DMS79 (cell line): ENCODE measurements around the gene PKNOX2.
"Not testable (repeated sequence)": the region's sequence is repeated elsewhere in the genome, so short reads cannot be mapped to it uniquely, and the experiment has no call there.

Experiments used
- DNase-seq: peaks from one replicate; lab custom pipeline; 2025; lab: John Stamatoyannopoulos, UW

Gene PKNOX2

GRCh38 chr11:125202977-125203376 is 38.4 kb downstream of the PKNOX2 start:
- DNase-seq = no peak

GRCh38 chr11:125207866-125208425 is 43.4 kb downstream of the PKNOX2 start:
- no peak for DNase-seq

GRCh38 chr11:125210066-125210465 is 45.5 kb downstream of the PKNOX2 start:
- no peak for DNase-seq

- DNase-seq = no peak
These were observed 46.8 kb downstream of the PKNOX2 start for GRCh38 chr11:125211191-125211947.

DNA sequence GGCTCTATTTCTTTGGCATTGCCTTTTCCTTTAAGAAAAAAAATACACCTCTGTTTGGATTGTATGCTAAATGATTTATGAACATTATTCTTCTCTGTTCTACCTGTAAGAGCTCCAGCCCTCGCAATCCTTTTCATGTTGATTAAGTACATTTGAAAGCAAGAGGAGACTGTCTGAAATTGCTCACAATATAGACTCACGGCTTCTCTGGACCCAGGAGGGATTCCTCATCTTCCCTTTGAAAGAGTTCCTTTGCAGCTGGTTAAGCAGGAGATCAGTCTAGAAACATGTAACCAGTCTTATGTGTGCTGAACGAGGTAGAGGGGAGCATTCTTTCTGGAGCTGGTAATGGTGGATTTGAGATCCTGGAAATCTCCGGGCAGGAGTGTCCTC is 47.4 kb downstream of the PKNOX2 start:
- no peak for DNase-seq

GRCh38 chr11:125214601-125215565 is 50.3 kb downstream of the PKNOX2 start:
- no peak for DNase-seq

- DNase-seq = no peak
These were observed 51.4 kb downstream of the PKNOX2 start for GRCh38 chr11:125215976-125216375.

GRCh38 chr11:125218336-125218735 is 53.8 kb downstream of the PKNOX2 start:
- no peak for DNase-seq

DNA sequence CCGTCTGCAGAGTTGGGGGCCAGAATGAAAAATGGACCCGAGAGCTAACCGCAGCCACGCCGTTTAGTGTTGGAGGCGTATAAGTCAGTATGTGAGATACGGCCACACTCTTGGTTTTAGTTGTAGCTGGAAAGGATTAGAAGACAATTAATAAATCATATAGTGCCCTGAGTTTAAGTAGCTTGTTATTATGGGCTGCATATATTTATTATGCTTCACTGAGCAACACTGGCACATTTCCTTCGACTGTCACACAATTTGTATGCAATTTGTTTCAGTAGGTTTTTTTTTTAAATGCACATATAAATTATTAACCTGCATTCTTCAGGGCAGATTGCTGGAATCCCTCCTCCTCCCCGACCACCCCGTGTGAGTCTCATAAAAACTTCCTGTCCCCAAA is 56.9 kb downstream of the PKNOX2 start:
- no peak for DNase-seq

GRCh38 chr11:125222494-125222893 is 57.9 kb downstream of the PKNOX2 start:
- no peak for DNase-seq

DNA sequence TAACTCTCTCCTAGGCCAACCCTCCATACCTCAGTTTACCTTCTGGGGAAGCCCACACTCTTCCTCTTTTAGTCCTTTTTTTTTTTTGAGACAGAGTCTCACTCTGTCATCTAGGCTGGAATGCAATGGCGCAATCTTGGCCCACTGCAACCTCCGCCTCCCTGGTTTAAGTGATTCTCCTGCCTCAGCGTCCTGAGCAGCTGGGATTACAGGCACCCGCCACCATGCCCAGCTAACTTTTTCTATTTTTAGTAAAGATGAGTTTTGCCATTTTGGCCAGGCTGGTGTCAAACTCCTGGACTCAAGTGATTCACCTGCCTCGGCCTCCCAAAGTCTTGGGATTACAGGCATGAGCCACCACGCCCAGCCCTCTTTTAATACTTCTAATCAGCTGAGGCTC is 58.6 kb downstream of the PKNOX2 start:
- DNase-seq = not testable (repeated sequence)

DNA sequence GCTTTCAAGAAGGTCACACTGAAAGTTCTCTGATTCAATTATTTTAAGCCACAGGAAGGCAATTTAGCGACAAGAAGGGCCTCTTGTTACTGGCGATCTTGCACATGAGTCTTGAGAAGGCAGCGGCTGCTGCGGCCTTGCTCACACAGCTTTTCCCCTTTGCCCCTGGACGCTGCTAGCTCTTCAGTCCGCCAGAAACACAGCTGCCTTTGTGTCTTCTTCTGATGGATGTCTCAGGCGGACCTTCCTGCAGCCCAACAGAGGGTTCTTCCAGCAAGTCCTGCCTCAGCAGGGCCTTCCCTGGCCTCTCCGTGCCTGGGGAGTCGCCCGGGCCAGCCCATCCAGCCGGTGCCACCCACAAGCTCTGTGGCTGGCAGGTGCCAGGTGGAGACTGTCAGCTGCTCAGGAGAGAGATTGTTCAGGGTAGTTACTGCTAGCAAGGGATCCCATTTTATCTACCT is 59.4 kb downstream of the PKNOX2 start:
- no peak for DNase-seq

- no peak for DNase-seq
These were observed 60.0 kb downstream of the PKNOX2 start for GRCh38 chr11:125224391-125225021.

DNA sequence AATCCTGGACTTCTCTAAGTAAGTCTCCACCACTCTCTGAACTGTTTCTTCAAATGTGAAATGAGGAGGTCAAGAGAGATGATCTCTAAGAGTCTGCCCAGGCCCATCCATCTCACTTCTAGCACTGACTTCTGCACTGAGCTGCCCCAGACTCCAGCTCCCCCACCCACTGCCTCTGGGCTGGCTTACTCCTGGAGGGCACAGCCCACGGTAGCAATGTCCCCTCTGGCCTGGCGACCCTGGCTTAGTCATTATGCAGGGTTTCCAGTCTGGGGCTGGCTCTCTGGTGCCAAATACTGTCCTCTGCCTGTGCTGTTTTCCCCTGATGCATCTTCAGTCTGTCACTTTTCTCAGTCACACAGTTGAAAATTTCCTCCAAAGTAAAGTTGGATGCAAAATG is 60.9 kb downstream of the PKNOX2 start:
- no peak for DNase-seq

DNA sequence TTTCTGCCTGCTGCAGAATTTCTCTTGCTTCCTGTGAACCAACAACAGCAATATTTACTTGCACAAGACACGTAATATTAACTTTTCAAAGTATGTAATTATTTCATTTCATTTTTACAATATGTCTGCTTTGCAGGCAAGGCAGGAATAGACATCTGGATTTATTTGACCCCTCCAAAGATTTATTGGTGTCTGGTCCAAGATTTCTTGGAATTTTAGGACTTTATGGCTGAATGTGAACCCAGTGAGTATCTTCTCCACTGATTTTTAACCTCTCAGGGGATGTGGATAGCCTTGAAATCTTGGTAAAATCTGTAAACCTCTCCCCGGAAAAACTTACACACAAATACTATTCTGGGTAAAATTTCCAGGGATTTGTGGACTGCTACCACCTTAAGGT is 61.5 kb downstream of the PKNOX2 start:
- no peak for DNase-seq

GRCh38 chr11:125226706-125227105 is 62.2 kb downstream of the PKNOX2 start:
- no peak for DNase-seq

GRCh38 chr11:125227151-125227550 is 62.6 kb downstream of the PKNOX2 start:
- DNase-seq = no peak

- no peak for DNase-seq
These were observed 63.9 kb downstream of the PKNOX2 start for GRCh38 chr11:125228445-125228844.

DNA sequence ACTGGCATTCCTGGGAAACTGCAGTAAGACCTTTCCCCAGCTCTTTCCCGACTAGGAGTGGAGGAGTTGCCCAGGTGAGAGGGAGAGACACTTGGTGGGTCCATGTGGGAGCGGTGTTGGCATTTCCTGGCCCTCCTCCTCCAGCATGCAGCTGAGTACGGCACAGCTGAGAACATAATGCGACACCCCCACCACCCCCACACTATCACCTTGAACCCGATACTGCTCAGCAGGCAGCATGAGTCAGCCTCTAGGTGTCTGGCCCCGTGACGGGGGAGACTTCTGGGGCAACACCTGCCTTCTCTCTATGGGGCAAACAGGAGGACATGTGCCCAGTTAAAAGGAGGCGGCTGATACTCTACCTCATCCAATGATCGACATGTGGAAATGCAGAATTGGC is 64.4 kb downstream of the PKNOX2 start:
- no peak for DNase-seq

DNA sequence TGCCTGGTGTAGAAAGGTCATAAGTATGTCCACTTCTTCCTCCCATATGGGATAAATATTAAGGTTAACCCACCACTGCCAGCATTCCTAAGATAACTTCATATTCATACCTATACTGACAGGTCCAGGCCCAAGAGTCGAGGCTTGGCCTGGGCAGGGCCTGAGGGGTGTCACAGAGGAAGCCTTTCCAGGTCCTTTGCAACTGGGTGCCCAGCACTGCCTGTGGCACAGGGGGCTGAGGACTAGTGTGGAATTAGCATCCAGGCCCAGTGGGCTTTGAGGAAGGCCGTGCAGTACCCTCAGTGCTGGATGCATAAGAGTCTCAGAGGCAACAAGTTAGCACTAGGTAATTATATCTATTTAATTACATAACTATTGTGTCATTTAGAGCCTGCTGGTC is 65.4 kb downstream of the PKNOX2 start:
- DNase-seq = no peak

DNA sequence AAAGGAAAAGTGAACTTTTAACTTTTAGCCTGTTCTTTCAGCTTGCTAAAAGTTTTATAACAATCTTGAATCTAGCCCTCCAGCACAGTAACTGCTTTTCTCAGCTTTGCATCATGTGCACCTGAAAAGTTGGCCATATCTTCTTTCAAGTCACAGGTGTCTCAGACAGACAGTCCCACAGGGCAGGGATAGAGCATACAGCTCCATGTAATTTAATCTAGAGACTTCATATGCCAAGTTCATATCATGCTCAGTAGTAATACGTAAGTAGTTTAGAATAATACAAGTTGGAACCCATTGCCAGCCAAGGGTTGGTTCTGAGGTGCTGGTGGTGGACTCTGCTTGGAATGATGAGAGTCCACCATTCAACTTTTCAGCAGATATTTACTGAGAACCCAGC is 68.6 kb downstream of the PKNOX2 start:
- no peak for DNase-seq

DNA sequence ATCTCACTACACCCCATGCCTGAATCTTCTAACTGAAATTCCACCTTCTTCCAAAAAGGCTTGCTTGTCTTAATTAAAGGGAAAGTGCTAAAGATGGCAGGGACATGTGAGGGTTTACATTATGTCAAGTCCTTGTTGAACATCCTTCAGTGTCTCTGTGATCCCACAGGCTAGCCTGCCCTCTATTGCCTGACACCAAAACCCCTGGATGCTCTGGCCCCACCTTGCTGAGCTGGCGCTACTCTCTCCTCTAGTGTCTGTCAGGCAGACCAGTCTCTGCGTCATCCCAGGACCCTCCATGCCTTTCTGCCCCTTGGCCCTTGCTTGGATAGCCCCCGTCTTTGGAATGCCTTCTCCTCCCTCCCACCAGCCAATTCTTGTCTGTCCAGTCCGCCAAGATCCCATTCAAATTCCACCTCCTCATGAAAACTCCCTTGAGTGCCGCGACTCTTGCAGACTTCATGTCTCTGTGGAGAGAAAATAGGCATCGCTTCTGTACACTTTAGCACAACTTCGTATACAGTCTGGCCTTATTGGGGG is 69.3 kb downstream of the PKNOX2 start:
- no peak for DNase-seq
